ENCODE measurements around the gene LRPPRC. TPM values are rescaled to one million over a fixed set of nuclear protein-coding genes. Genes with fewer than 3 reads are reported as not detected.

Gene LRPPRC
- total and polyA plus RNA-seq, 2 experiments from 2014 or later, result 163 to 200 TPM

DNA sequence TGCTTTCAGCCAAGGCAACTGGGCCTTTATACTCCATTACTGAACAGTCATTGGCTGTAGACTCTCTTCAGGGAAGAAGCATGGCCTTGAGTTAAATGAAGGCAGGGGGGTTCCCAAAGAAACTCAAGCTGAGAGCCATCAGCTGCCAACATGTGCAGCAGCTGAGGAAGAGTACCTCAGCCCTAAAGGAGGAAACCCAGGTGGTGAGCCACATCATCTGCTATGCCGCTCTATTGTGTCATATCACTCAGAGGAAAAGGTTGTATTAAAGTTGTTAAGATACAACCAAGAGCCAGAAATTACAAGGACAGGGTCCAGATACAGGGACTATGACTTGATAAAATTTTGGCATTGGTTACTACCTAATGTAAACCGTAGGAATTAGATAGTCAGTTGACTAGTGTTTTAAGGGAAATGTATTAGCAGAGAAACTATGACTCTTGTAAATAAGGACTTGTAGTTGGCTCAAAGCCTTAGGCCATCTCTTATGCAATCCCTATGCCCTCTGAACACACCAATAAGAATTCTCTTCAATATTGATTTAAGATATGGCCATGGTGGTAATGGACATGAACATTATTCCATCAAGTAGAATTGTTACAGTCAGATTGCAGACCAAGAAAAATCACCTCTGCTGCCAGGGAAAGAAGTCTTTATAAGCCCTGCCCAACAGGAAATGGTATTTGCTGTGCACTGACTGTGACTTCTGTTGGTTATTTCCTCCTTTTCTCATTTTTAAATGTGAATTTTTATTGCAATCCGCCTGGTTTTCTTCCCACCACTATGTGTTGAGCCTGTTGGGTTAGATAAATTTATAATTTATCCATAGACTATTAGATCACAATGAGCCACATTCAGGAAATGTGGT, 9.2 kb upstream of the LRPPRC start:
- H2AFZ ChIP-seq, result peak overlapping the region; percentile 90
- no peak overlapping the region for H3K4me2 ChIP-seq
- Mint-ChIP-seq H3K4me1 (peaks cover 14% of the 10 kb centered on the region), H3K36me3 (ENCODE audit: low read depth) (no peaks in the 10 kb centered on the region), H3K27me3 (ENCODE audit: insufficient read depth, low read depth, poor library complexity) (peaks cover 5% of the 10 kb centered on the region), H3K27ac (no peak overlapping the region), H3K4me3 (no peak overlapping the region), H3K9me3 (no peaks in the 10 kb centered on the region)
- H3K27ac ChIP-seq (ENCODE audit: low read depth), result no peak overlapping the region
- H3K9me2 ChIP-seq (ENCODE audit: insufficient read depth), result peaks cover 5% of the 10 kb centered on the region; the same call in 1 of the 2 replicates
- no peak overlapping the region for H3K4me3 ChIP-seq
- H3K27me3 ChIP-seq (ENCODE audit: insufficient read depth), result no peaks in the 10 kb centered on the region
- DNase-seq (ENCODE audit: low spot score), result no peak
- H3K36me3 ChIP-seq (ENCODE audit: insufficient read depth), result no peaks in the 10 kb centered on the region
- no peaks in the 10 kb centered on the region for H3K79me2 ChIP-seq (replicated peaks; ENCODE audit: insufficient read depth)
- H4K20me1 ChIP-seq (replicated peaks; ENCODE audit: insufficient read depth), result no peaks in the 10 kb centered on the region
- peaks cover 6% of the 10 kb centered on the region for H3K4me1 ChIP-seq (ENCODE audit: insufficient read depth)
- no peak for ATAC-seq
- 0 out of 2 replicates have a peak, but pooled peaks cover 2% of the 10 kb centered on the region for H3F3A ChIP-seq (replicated peaks; ENCODE audit: low read depth)
- TF ChIP-seq CREB1 (CRISPR knock-in tag; IDR thresholded peaks at IDR 0.05; ENCODE audit: low read depth), result no peak
- TF ChIP-seq NANOG (IDR thresholded peaks at IDR 0.05; ENCODE audit: borderline replicate concordance), result no peak
- TF ChIP-seq EZH2 (IDR thresholded peaks at IDR 0.05; ENCODE audit: low read depth, unreplicated experiment), result no peak
- TF ChIP-seq STAT1 (IDR thresholded peaks at IDR 0.05; ENCODE audit: unreplicated experiment), result no peak

GRCh38 chr2:44001716-44002115, 5.9 kb upstream of the LRPPRC start:
- Histone ChIP-seq H3K36me3 (ENCODE audit: insufficient read depth) (no peaks in the 10 kb centered on the region), H4K20me1 (replicated peaks; ENCODE audit: insufficient read depth) (no peaks in the 10 kb centered on the region), H3K27ac (ENCODE audit: low read depth) (no peak overlapping the region), H3K4me1 (ENCODE audit: insufficient read depth) (peaks cover 6% of the 10 kb centered on the region), H2AFZ (no peak overlapping the region), H3K9me2 (ENCODE audit: insufficient read depth) (peaks cover 5% of the 10 kb centered on the region; the same call in 1 of the 2 replicates), H3F3A (replicated peaks; ENCODE audit: low read depth) (0 out of 2 replicates have a peak, but pooled peaks cover 2% of the 10 kb centered on the region), H3K27me3 (ENCODE audit: insufficient read depth) (no peaks in the 10 kb centered on the region), H3K79me2 (replicated peaks; ENCODE audit: insufficient read depth) (no peaks in the 10 kb centered on the region), H3K4me2 (no peak overlapping the region), H3K4me3 (no peak overlapping the region)
- H3K27me3 Mint-ChIP-seq (ENCODE audit: insufficient read depth, low read depth, poor library complexity), result peaks cover 14% of the 10 kb centered on the region
- no peak for ATAC-seq
- no peaks in the 10 kb centered on the region for H3K36me3 Mint-ChIP-seq (ENCODE audit: low read depth)
- H3K4me1 Mint-ChIP-seq, result peaks cover 16% of the 10 kb centered on the region
- no peak overlapping the region for H3K4me3 Mint-ChIP-seq
- no peaks in the 10 kb centered on the region for H3K9me3 Mint-ChIP-seq
- no peak overlapping the region for H3K27ac Mint-ChIP-seq
- TF ChIP-seq, protein P1, sequence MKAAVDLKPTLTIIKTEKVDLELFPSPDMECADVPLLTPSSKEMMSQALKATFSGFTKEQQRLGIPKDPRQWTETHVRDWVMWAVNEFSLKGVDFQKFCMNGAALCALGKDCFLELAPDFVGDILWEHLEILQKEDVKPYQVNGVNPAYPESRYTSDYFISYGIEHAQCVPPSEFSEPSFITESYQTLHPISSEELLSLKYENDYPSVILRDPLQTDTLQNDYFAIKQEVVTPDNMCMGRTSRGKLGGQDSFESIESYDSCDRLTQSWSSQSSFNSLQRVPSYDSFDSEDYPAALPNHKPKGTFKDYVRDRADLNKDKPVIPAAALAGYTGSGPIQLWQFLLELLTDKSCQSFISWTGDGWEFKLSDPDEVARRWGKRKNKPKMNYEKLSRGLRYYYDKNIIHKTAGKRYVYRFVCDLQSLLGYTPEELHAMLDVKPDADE (IDR thresholded peaks at IDR 0.05), result no peak
- TF ChIP-seq, protein P2, sequence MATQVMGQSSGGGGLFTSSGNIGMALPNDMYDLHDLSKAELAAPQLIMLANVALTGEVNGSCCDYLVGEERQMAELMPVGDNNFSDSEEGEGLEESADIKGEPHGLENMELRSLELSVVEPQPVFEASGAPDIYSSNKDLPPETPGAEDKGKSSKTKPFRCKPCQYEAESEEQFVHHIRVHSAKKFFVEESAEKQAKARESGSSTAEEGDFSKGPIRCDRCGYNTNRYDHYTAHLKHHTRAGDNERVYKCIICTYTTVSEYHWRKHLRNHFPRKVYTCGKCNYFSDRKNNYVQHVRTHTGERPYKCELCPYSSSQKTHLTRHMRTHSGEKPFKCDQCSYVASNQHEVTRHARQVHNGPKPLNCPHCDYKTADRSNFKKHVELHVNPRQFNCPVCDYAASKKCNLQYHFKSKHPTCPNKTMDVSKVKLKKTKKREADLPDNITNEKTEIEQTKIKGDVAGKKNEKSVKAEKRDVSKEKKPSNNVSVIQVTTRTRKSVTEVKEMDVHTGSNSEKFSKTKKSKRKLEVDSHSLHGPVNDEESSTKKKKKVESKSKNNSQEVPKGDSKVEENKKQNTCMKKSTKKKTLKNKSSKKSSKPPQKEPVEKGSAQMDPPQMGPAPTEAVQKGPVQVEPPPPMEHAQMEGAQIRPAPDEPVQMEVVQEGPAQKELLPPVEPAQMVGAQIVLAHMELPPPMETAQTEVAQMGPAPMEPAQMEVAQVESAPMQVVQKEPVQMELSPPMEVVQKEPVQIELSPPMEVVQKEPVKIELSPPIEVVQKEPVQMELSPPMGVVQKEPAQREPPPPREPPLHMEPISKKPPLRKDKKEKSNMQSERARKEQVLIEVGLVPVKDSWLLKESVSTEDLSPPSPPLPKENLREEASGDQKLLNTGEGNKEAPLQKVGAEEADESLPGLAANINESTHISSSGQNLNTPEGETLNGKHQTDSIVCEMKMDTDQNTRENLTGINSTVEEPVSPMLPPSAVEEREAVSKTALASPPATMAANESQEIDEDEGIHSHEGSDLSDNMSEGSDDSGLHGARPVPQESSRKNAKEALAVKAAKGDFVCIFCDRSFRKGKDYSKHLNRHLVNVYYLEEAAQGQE (IDR thresholded peaks at IDR 0.05; ENCODE audit: unreplicated experiment), result no peak
- no peak for TF ChIP-seq JUNB (IDR thresholded peaks at IDR 0.05; ENCODE audit: unreplicated experiment)
- TF ChIP-seq CTCF (conservative IDR thresholded peaks at IDR 0.05; ENCODE audit: low read depth in 2 of 2), result no peak
- no peak for TF ChIP-seq POLR2AphosphoS5 (IDR thresholded peaks at IDR 0.05; ENCODE audit: low read depth)
- no peak for TF ChIP-seq STAT1 (IDR thresholded peaks at IDR 0.05; ENCODE audit: unreplicated experiment)
- TF ChIP-seq CREB1 (CRISPR knock-in tag; IDR thresholded peaks at IDR 0.05; ENCODE audit: low read depth), result no peak
- no peak for TF ChIP-seq ZNF331 (CRISPR knock-in tag; IDR thresholded peaks at IDR 0.05; ENCODE audit: low read depth)
- DNase-seq (ENCODE audit: low spot score), result no peak
